COLO829 (cell line): ENCODE data around the gene AFF3.

Source experiments
- DNase-seq: peaks from one replicate; pipeline ENCODE4 v3.0.0; 2012; ENCODE audit warnings: low spot score

AFF3 gene

DNA sequence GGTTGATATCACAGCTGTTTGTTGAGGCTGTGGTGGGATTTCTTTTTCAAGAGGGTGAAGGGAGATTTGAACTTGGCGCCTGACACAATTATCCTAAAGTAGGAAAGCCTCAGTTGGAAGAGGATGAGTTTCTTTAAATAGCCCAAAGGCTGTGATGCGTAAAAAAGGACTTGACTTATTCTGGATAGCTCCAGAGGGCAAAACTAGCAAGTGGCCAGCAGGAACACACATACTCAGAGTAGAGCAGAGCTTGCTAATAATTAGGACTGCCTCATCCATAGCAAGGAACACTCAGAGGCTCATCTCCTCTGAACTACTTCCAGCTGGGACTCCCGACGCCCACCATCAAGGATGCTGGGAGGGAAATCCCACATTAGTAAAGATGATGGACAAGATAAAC lies 74.0 kb downstream of the AFF3 start:
- DNase-seq: no peak

DNA sequence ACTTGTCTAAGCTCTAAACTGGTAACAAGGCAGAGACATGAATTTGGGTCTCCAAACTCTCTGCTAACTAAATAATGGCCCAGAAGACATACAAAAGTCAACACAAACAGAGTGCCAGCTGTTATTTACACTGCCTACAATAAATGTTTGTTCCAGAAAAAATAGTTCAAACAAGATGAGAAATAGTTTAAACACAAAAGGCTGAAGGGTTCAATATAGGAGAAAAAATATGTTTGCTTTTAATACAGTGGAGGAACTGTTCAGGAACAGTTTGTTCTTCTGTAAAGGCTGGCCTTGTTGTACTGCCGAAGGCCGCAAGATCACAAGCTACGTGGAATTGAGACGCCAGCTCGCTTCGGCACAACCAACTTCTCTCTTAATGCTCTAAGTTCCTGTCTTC lies 74.6 kb downstream of the AFF3 start:
- no peak for DNase-seq

DNA sequence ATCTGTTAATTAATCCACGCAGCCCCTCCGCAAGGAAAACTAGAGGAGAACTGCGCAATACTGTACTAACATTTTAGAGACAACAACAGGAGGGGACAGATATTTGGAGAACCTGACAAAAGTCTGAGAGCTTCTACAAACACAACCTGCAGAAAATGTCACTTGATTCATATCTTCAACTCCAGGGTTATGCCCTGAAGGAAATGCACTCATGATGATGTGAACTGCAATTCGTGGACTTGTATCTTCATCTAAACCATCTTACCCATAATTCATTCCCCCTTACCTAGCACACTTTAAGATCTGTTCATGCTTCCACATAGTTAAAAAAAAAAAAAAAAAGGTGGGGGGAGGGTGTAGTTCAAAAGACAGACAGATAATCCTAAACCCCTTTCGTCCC lies 75.5 kb downstream of the AFF3 start:
- DNase-seq: no peak

DNA sequence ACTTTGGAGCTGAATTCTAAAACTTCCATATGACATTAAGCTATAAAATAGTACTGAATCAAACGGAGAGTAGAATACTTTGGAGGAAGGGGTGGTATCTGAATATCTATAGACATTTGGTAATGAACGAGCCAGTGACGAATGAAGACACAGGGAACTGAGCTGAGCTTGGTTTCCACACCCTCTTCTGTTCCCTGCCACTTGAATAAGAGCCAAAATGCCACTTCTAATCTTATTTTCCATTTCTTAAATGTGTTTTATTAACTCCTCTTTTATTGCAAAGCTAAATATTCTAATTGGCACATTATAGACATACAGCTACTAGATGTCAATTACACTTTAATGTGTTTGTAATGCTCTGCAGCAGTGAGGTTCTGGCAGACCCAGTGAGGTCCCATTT lies 76.1 kb downstream of the AFF3 start:
- DNase-seq: no peak

DNA sequence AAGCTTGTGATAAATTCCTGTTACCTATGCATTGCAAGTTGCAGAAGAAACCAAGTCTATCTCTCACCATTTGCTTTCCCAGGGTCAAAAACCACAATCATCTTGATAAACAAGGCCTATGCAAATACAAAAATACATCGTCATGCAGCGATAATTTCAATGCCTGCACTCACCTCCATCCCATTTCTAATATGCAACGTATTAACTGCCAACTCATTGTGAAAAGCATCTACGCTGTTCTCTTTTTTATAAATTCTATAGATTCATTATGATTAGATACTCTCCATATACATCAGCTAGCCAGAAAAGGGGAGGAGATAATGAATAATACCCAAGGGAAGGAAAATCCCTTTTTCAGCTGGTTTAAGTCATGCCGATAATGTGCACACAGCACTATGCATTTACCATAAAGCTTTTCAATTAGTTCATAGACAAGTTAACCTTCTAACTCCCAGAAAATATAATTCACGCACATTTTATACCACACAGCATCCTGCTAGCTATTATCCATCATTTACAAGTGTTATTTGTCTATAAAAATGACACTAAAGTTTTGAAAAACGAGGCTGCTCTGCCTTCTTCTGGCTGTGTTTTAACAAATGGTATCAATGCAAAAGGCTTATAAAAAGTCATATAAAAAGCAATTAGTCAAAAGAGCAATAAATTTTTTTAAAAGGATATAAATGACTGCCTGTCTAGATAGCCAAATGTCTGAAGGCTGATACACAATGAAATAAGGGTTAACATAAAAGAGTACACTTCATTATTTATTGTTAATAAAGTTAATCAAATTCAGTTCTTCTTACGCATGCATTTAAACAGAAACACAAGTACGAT lies 77.6 kb downstream of the AFF3 start:
- DNase-seq: no peak

DNA sequence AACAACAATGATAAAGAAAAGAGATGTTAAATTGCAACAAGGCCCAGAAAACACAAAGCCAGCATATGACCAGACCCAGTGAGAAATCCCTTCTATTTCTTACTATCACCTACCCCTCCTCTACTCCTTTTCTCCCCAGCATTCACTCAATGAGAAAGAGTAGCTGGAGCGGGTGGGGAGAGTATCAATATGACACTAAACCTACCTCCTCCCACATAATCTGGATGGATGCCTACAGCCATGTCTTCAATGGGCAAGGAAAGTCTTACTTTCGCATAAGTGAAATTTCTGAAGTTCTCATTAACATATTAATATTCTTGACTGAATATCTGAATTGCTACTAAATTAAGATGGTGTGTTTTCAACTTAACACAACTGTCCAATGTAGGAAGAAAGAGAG lies 78.2 kb downstream of the AFF3 start:
- DNase-seq: no peak

DNA sequence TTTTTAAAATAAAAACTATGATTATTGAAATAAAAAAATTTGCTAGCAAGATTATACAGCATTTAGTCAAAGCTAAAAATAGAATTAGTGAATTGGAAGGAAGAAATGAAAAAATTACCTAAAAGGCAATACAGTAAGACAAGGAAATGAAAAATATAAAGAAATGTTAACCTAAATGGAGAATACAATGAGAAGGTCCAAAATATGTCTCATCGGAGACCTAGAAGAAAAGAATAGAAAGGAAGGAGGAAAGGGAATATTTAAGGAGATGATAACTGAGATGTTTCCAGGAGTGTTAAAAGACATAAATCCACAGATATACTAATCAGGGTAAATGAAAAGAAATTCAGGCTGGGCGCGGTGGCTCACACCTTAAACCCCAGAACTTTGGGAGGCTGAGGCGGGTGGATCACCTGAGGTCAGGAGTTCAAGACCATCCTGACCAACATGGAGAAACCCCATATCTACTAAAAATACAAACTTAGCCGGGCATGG lies 78.9 kb downstream of the AFF3 start:
- no peak for DNase-seq

DNA sequence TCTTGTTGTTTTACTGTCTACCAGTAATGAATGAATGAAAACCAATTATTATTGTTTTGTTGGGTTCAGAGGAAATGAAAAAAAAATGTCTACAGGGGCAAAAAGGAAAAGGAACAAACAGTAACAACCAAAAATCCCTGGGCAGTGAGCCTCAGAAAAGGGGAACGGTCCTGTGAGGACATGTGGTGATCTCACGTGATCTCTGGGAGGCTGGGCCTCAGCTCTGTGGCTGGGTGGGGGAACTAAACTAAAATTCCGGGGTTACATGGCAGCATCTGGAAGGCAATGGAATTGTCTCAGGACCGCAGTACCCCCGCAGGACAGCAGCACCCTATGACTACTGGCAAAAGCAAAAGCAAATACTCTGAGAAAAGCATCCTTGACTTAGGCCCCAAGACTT lies 80.1 kb downstream of the AFF3 start:
- no peak for DNase-seq

DNA sequence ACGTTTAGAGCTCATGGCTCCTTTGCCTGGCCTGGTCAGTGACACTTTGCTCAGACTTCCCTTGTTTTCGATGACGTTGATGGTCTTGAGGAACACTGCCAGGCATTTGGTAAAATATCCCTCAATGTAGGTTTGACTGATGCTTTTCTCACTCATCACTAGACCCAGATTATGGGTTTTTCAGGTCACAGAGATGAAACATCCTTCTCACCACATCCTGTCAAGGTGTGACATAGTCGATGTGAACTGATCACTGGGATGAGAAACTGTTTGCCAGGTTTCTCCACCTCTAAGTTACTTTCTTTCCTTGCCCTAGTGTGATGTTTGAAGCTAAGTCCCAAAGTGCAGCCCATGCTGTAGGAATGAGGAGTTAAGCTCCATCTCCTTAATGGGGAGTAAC lies 81.5 kb downstream of the AFF3 start:
- DNase-seq: no peak

DNA sequence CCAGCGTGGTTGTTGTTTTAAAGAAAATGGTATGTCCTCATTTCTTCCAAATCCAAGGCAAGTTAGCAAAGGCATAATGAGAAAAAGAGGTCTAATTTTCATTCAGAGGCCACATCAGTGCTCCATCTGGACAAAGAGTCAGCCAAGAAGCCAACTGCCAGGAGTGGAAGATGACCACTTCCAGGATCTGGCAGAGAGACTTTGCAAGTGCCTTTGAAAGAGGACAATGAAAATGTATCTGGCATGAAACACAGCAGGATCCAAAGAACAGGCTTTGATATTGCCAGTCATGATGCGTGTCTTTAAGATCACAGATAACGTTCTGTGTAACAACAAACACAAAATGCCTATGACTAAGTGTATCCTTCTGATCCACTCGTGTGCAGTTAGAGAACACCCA lies 82.8 kb downstream of the AFF3 start:
- DNase-seq: no peak

DNA sequence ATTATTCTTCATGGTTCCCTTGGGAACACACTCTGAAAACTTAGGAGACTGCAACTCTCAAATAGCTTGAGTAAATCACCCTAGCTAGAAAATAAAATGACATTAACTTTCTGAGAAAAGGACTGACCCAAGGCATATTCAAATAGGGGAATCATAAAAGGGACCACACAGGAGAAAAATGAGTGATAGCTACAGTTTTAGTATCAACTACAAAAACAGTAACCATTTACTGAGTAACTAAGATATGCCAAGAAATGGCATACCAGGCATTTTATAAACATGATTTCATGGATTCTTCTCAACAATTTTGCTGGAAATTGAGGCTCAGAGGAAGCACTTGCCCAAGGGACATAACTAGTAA lies 84.5 kb downstream of the AFF3 start:
- DNase-seq: no peak

DNA sequence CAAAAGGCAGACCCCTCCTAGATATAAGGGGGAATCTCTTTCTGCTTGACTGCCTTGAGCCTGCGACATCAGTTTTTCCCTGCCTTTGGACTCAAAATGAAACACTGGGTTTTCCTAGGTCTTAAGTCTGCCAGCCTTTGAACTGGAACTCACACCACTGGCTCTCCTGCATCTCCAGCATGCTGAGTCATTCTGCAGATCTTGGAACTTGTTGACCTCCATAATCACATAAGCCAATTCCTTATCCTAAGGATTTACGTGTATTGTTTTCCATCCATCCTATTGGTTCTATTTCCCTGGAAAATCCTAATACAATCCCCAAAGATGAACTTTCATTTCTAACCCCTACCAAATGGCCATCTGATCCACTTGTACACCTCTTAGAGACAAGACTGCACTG lies 88.0 kb downstream of the AFF3 start:
- no peak for DNase-seq

DNA sequence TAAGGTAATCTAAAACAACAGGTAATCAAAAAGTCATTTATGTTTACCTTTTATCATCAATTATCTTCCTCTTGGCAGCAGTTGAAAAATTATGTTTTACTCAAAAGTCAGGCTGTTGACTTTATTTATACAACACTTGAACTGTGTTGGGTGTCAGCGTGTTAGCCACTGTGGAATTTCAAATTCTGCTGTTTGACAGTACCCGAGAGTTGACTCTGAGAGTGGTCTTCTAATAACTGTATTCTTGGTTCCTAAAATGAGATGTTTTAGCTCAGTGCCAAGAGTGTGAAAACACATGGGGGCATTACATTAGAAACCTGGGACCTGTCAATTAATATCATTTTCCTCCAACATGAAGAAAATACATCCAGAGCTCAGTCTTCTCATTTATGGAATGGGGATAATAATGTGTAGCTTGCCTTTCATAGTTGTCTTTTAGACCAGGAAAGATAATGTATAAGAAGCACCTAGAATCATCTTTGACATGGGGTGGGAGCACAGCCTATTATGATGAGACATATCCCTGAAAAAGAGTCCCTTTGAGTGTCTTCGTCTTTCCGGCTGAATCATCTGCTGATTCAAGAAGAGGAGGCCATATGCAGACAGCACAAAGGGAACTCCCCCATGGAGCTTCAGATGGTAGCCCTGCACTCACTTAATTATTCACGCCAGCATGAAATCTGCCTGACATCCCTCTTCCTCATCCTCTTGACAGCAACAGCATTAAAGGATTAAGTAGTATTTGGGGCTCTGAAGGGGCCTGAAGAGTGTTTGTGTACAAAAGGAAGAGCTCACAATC lies 89.1 kb downstream of the AFF3 start:
- DNase-seq: no peak

DNA sequence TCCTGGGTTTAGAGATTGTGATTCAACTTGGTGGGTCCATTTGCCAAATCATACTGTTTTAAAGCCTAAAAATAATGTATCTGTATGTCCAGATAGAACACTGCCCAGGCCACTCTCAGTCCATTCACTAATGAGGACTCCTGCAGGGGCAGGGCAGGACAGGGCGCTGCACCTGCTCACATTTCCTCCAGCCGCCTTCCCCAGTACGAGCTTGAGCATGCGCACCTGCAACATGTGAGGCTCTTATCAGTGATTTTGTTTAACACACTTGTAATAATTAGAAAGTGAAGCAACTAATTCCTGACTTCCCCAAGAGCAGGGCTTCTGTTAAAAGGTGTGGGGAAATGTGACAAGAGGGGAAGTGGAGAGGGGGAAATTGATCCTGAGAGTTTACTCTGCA lies 89.7 kb downstream of the AFF3 start:
- no peak for DNase-seq

DNA sequence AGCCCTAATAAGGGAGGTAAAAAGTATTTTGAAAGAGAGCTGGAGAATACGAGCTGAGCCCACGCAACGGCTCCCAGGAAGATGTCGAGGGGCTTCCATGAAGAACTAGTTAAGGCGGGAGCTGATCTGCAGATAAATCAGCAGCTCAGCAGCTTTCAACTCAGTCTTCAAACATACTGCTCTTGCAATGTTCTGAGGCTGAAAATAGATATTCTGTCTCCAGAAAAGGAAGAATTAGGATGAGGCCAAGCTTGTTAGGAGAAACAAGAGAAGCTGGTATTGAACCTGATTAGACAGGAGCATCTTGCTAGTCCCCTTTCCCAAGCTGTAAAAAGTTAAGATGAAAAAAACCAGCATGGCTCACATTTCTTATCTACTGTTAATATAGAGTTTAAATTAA lies 91.1 kb downstream of the AFF3 start:
- no peak for DNase-seq

DNA sequence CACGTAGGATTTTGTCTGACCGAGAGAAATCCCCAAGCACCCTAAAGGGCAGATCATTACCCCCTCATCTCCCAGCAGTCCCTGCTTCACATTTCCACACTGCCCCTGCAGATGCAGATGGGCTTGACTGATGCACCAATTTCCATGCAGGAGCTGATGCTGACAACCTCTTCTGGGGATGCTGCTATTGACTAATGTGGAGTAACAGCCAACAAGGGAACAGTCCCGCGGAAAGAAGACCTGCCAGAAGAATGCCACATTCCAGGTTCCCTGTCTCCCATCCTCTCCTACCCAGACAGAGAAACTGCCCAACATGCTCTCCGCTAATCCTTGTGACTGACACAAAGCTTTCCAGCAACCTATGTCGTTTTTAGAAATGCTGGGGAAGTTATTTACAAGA lies 91.7 kb downstream of the AFF3 start:
- no peak for DNase-seq

DNA sequence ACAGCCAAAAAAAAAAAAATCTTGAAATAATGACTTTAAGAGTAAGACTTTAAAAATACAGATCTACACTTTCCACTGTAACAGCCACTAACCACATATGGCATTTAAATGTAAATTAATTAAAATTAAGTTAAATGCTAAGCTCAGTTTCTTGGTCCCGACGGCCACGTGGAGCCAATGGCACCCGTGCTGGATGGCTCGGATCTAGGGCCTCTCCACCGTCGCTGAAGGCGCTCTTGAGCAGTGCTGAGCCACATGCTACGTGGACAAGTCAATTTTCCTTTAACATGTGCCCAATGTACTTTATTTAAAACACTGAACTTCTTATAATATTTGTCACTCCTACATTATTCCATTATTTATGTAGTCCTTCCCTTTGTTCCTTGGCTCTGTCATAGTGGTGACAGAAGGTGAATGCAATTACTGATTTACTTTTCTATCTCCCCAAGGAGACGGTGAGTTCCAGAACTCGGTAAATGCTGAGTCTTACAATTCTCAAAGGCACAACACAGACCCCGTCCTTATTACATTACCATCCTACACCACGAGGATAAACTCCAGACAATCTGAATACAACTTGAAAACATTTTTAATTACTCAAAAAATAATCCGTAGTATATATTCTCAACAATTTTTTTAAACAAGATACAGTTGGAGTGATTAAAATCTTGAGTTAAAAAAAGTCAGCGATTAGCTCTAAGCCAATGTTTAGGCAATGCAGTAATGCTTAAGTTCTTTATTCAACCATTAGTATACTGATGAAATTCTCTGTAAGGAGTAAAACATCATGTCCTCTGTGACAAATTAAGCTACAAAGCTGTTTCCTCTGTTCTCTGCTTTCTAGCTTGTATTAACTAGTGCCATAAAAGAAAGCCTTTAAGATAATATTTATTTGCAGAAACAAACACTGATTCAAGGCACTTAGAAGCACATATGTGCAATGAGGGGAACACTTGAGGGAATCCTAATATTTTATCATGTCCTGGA lies 95.1 kb downstream of the AFF3 start:
- DNase-seq: no peak

DNA sequence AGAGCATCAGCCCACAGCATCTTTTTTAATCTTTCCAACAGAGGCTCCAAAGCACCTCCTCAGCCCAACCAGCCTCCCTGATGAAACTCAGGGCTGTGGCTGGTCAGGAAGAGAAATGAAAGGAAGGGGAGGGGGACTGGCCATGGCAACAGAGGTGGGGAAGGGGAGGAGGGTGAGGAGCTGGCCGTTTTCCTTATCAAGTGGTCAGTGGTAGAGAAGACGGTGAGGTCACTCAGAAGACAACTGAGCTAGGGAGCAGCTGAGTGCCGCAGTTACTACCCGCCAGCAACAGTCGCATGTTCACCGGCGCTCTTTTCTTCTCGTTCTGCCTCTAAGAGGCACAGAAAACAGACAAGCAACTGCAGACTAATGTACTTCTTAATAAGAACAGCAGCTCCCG lies 97.4 kb downstream of the AFF3 start:
- no peak for DNase-seq

DNA sequence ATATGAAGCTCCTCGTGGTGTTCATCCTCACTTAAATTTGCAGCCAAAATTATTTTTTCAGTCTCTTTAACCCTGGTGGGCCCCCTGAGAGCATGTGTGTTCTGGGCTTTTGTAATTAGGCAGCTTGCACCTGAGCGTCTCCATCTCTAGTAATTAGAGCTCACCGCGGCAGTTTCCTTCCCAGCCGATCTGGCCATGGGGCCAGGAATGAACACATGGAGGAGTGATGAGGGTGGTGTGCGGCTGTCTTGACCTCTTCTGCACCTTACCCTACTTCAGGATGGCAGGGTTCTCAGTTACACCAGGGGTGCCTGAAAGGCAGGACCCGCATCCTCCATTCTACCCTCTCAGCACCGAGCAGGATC lies 98.5 kb downstream of the AFF3 start:
- DNase-seq: no peak

DNA sequence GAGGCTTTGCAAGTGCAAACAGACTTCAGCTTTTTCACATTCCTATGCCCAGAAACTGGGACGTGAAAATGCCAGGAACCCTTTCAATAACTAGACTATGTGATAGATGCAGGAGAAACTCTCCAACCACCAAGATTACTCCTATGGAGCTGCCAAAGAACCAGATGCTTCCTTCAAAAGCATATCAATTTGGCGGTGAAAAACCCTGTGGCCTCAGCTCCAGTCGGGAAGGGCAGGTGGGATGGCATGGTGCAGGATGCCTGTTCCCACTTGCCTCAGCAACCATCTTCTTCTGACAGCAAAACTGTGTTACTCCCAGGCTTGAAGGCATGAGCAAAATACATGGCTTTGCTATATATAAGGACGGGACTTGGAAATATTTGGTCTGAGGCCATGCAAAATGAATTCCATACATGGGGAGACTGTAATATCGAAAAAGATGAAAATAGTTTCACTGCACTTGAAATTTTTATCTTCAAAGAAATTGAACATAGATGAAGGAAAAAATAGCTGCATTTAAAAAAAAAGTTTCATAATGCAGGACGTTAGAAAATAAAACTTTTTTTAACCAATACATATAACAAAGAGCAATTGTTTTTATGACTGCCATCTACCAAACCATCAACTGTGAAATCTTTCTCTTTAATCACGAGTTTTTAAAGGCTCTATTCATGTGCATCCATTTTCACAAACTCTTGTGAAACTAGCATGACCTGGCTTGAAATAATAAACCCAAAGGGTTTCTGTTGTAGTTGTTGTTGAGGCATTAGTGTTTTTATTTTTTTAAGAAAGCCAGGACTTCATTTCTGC lies 99.1 kb downstream of the AFF3 start:
- DNase-seq: peak; percentile 81

DNA sequence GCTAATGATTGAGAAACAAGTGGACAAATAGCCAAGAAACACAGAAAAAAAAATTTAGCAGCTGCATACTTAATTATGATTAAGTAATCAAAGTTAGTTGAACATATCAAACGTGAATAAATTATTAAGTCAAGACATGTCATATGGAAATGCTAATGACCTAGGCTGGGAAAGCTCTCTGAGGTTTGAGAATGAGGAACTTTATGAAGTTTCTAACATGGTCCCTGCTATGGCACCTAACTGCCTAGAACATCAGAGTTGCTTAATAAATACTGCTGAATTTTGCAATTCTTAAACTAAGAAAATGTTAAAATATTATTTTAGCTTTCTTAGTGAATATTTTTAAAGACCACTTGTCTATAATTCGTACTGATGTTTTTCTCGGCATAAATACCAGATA lies 99.8 kb downstream of the AFF3 start:
- no peak for DNase-seq

DNA sequence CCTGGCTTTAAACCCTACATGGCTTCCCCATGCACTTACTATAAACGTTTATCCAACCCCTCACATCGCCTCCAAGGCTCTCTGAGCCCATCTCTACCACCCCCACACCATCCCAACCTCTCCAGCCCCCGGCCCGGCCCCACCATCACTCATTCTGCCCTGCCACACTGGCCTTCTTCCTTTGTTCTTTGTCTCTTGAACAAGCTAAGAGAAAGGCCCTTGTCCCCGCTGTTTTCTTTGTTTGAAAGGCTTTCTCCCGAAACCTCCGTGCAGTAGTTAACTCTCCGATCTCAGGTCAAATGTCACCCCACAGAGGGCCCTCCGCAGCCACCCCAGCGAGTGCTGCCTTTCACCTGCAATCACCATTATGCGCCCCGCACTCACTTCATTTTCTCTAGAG lies 100.4 kb downstream of the AFF3 start:
- DNase-seq: no peak
